ENCODE results near the gene TSPAN32.

The TSPAN32 gene

GRCh38 chr11:2289350-2289749 lies 12.5 kb upstream of the TSPAN32 start:
- DNase-seq = no peak

GRCh38 chr11:2289859-2290258 lies 12.0 kb upstream of the TSPAN32 start:
- no peak for DNase-seq

GRCh38 chr11:2290351-2290841 lies 11.4 kb upstream of the TSPAN32 start:
- no peak for DNase-seq

- DNase-seq = no peak
Observed at GRCh38 chr11:2293531-2293971, 8.3 kb upstream of the TSPAN32 start.

GRCh38 chr11:2293984-2294925 lies 7.6 kb upstream of the TSPAN32 start:
- no peak for DNase-seq

- DNase-seq = no peak
Observed at GRCh38 chr11:2294926-2295290, 6.9 kb upstream of the TSPAN32 start.

- DNase-seq = no peak
Observed at GRCh38 chr11:2295971-2296912, 5.6 kb upstream of the TSPAN32 start.

- no peak for DNase-seq
Observed at GRCh38 chr11:2296913-2297622, 4.7 kb upstream of the TSPAN32 start.

GRCh38 chr11:2297623-2298030 lies 4.2 kb upstream of the TSPAN32 start:
- DNase-seq = no peak

GRCh38 chr11:2298131-2298794 lies 3.5 kb upstream of the TSPAN32 start:
- no peak for DNase-seq

- no peak for DNase-seq
Observed at GRCh38 chr11:2298795-2299761, 2.7 kb upstream of the TSPAN32 start.

- no peak for DNase-seq
Observed at GRCh38 chr11:2299773-2300172, 2.0 kb upstream of the TSPAN32 start.

- no peak for DNase-seq
Observed at GRCh38 chr11:2300290-2300935, 1.4 kb upstream of the TSPAN32 start.

- no peak for DNase-seq
Observed at GRCh38 chr11:2300936-2301630, 730 bp upstream of the TSPAN32 start.

GRCh38 chr11:2302306-2302895 lies 588 bp downstream of the TSPAN32 start:
- DNase-seq = no peak

- no peak for DNase-seq
Observed at GRCh38 chr11:2302896-2303626, 1.2 kb downstream of the TSPAN32 start.

GRCh38 chr11:2303627-2304505 lies 2.1 kb downstream of the TSPAN32 start:
- DNase-seq = no peak
